ENCODE data around the gene CTNNA3.

Gene CTNNA3

DNA sequence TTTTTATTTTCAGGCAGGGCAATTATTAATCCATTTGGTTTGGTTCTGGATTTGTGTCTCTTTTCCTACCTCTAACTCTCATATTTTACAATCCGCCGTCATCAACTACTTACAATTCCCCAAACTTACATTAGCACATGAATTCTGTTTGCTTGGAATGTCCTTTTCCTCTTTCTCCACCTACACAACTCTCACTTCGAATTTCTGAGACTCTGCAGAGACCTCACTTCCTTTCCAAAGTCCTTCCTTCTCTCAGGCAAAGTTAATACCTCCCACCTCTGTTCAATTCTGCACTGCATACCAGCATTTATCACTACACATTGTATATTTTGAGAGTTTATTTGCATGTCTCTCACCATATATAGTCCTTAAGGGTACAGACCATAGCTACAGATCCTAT lies 892.8 kb downstream of the CTNNA3 start:
- Histone ChIP-seq H3K36me3 (ENCODE audit: control insufficient read depth, insufficient read depth, low read length, severe bottlenecking) (no peaks in the 10 kb centered on the region), H3K9me3 (ENCODE audit: control insufficient read depth, low read length) (no peaks in the 10 kb centered on the region), H3K9ac (ENCODE audit: low read length) (no peak overlapping the region), H3K4me1 (ENCODE audit: control insufficient read depth, insufficient read depth, low read length) (peaks cover 3% of the 10 kb centered on the region), H3K27me3 (replicated peaks; ENCODE audit: control insufficient read depth, insufficient read depth, low read length) (no peaks in the 10 kb centered on the region), H3K4me3 (ENCODE audit: low read length) (no peak overlapping the region)
- no peak for DNase-seq (ENCODE audit: low read depth)

DNA sequence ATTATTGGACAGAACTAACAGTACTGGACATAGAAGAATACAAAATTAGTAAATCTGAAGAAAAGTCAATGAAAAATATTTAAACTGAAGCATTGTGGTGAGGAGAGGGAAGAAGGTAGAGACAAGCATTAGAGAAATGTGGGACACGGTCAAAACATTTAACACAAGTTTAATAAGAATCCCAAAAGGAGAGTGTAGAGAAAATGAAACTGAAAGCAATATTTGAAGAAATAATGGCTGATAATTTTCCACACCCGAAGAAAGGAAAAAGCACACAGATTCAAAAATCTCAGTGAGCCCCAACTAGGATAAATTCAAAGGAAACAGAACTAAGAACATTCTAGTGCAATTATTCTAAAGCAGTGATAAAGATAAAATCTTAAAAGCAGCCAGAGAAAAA lies 896.5 kb downstream of the CTNNA3 start:
- H3K9ac ChIP-seq (ENCODE audit: low read length), result peak overlapping the region; percentile 75
- no peaks in the 10 kb centered on the region for H3K27me3 ChIP-seq (replicated peaks; ENCODE audit: control insufficient read depth, insufficient read depth, low read length)
- no peaks in the 10 kb centered on the region for H3K4me1 ChIP-seq (ENCODE audit: control insufficient read depth, insufficient read depth, low read length)
- no peaks in the 10 kb centered on the region for H3K9me3 ChIP-seq (ENCODE audit: control insufficient read depth, low read length)
- peak; percentile 33 for DNase-seq (ENCODE audit: low read depth)
- H3K36me3 ChIP-seq (ENCODE audit: control insufficient read depth, insufficient read depth, low read length, severe bottlenecking), result no peaks in the 10 kb centered on the region
- peak overlapping the region; percentile 75 for H3K4me3 ChIP-seq (ENCODE audit: low read length)

DNA sequence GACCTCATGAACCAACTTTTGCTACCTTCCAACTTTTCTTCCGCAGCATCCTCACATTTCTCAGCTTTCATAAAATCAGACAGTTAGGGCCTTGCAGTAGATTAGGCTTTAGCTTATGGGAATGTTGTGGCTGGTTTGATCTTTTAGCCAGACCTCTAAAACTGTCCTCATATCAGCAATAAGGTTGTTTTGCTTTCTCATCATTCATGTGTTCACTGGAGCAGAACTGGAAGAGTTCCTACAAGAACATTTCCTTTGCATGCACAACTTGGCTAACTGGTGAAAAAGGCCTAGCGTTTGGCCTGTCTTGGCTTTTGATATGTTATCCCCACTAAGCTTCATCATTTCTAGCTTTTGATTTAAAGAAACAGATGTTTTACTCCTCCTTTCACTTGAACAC lies 900.1 kb downstream of the CTNNA3 start:
- Histone ChIP-seq H3K9me3 (ENCODE audit: control insufficient read depth, low read length) (no peaks in the 10 kb centered on the region), H3K4me3 (ENCODE audit: low read length) (no peak overlapping the region), H3K36me3 (ENCODE audit: control insufficient read depth, insufficient read depth, low read length, severe bottlenecking) (no peaks in the 10 kb centered on the region), H3K27me3 (replicated peaks; ENCODE audit: control insufficient read depth, insufficient read depth, low read length) (no peaks in the 10 kb centered on the region), H3K4me1 (ENCODE audit: control insufficient read depth, insufficient read depth, low read length) (peaks cover 3% of the 10 kb centered on the region), H3K9ac (ENCODE audit: low read length) (no peak overlapping the region)
- DNase-seq (ENCODE audit: low read depth), result no peak

DNA sequence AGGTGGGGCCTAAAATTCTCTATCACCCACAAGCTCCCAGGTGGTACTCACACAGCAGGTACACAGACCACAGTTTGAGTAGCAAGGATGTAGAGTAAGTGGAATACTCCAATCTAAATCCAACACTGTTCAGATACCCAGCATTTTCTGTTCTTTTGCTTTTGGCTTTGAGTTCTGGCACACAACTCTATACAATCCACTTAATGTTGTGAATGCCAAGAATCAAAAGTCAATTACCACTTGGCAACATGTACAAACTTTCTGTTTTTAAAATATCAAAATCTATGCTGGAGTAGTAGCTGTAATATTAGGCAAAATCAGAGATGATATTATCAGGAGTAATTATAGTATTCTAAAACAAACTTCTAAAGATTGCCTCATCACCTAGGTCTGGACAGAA lies 903.6 kb downstream of the CTNNA3 start:
- Histone ChIP-seq H3K9ac (ENCODE audit: low read length) (no peak overlapping the region), H3K36me3 (ENCODE audit: control insufficient read depth, insufficient read depth, low read length, severe bottlenecking) (no peaks in the 10 kb centered on the region)
- DNase-seq (ENCODE audit: low read depth), result no peak

DNA sequence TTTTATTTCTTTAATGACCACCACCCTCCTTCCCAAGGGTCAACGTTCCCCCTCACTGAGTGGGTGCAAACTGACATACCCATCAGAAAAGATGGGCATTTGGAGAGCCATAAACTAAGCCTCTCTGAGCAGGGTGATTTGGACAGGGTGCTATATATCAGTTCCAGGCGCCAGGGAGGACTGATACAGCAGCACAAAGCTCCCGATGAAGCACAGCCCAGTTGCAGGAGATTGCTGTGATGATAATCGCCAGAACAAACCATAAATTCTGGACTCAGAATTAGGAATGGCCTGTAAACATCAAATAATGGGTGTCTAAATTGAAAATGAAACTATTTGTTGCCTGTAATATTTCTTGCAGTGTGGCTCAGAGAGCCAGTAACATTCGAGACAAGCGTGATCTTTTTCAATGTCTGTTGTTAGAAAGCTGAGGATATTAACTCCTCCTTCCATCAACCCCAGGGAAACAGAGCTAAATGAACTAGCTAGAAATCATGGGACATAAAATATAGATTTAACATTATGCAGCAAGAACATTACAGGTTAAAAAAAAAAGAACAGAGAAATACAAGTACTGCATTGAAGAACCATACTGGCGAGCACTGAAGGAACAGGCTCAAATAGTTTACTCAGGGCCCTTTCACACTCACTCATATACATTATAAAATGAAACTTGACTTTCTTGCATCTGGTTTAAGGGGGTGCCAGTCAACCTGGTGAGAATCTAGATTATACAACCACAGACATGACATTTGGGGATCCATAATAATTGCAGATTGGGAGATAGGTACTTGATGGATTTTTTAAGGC lies 907.6 kb downstream of the CTNNA3 start:
- Histone ChIP-seq H3K4me3 (ENCODE audit: low read length) (peak overlapping the region; percentile 30), H3K9ac (ENCODE audit: low read length) (peak overlapping the region; percentile 4), H3K9me3 (ENCODE audit: control insufficient read depth, low read length) (no peaks in the 10 kb centered on the region), H3K36me3 (ENCODE audit: control insufficient read depth, insufficient read depth, low read length, severe bottlenecking) (no peaks in the 10 kb centered on the region), H3K27me3 (replicated peaks; ENCODE audit: control insufficient read depth, insufficient read depth, low read length) (no peaks in the 10 kb centered on the region), H3K4me1 (ENCODE audit: control insufficient read depth, insufficient read depth, low read length) (peaks cover 5% of the 10 kb centered on the region)
- DNase-seq (ENCODE audit: low read depth), result no peak

More for the DNA sequence above, 903.6 kb downstream of the CTNNA3 start:
- peaks cover 5% of the 10 kb centered on the region for H3K4me1 ChIP-seq (ENCODE audit: control insufficient read depth, insufficient read depth, low read length)
- H3K27me3 ChIP-seq (replicated peaks; ENCODE audit: control insufficient read depth, insufficient read depth, low read length), result no peaks in the 10 kb centered on the region
- H3K4me3 ChIP-seq (ENCODE audit: low read length), result no peak overlapping the region
- no peaks in the 10 kb centered on the region for H3K9me3 ChIP-seq (ENCODE audit: control insufficient read depth, low read length)

DNA sequence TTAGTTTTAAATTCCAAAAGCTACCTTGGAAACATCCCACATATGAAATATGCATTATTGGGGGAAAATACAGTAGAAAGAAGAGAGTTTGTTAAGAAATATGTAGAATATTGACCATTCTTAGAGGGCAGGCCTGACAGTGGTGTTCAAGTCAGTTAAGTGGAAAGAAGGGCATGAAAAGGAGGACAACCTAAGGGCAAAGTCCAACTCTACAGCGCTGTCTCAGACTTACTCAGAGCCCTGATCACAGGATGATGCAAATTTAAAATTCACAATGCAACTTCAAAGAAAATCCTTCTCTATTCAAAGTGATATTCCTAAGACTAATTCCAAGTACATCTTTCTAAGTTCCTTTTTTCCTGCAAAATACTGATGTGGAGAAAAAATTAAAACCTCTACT lies 909.3 kb downstream of the CTNNA3 start:
- H3K9me3 ChIP-seq (ENCODE audit: control insufficient read depth, low read length), result no peaks in the 10 kb centered on the region
- no peak overlapping the region for H3K9ac ChIP-seq (ENCODE audit: low read length)
- DNase-seq (ENCODE audit: low read depth), result no peak
- H3K27me3 ChIP-seq (replicated peaks; ENCODE audit: control insufficient read depth, insufficient read depth, low read length), result no peaks in the 10 kb centered on the region
- peaks cover 13% of the 10 kb centered on the region for H3K4me1 ChIP-seq (ENCODE audit: control insufficient read depth, insufficient read depth, low read length)
- H3K36me3 ChIP-seq (ENCODE audit: control insufficient read depth, insufficient read depth, low read length, severe bottlenecking), result no peaks in the 10 kb centered on the region
- no peak overlapping the region for H3K4me3 ChIP-seq (ENCODE audit: low read length)

DNA sequence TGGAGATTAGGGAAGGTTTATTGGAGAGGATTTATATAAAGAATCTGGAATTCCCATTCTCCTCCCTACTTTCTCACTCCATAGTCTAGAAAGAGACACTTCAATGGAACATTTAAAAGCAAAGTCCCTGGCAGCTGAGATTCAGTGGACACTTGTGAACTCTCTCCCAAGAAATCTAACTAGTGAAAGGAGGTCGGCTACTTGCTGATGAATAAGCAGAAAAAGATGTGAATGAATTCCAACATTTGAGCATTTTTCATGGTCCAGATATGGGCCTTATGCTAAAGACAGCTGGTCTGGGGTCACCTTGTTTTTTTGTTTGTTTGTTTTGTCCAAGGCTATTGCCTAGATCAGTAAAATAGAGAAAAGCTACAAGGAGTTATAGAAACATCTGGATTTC lies 911.2 kb downstream of the CTNNA3 start:
- Histone ChIP-seq H3K36me3 (ENCODE audit: control insufficient read depth, insufficient read depth, low read length, severe bottlenecking) (no peaks in the 10 kb centered on the region), H3K4me1 (ENCODE audit: control insufficient read depth, insufficient read depth, low read length) (peaks cover 13% of the 10 kb centered on the region), H3K27me3 (replicated peaks; ENCODE audit: control insufficient read depth, insufficient read depth, low read length) (no peaks in the 10 kb centered on the region), H3K4me3 (ENCODE audit: low read length) (no peak overlapping the region), H3K9me3 (ENCODE audit: control insufficient read depth, low read length) (no peaks in the 10 kb centered on the region), H3K9ac (ENCODE audit: low read length) (no peak overlapping the region)
- DNase-seq (ENCODE audit: low read depth), result peak; percentile 52

DNA sequence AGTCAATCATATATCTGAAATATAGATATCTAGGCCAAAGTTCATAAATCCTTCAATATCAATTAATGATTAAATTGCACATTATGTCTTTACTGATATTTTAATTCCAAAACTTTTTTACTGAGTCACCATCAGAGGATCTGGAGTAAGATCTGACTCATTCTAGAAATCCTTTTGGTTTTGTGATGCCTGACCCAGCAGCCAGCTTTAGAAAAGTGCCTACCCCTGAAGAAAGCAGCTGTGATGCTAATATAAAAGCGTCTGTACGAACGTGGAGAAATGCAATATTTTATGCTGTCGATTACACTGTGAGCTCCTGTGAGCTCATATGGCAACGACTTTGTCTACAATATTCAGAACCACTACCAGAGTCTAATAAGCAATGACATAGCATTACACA lies 912.7 kb downstream of the CTNNA3 start:
- Histone ChIP-seq H3K27me3 (replicated peaks; ENCODE audit: control insufficient read depth, insufficient read depth, low read length) (no peaks in the 10 kb centered on the region), H3K9ac (ENCODE audit: low read length) (no peak overlapping the region), H3K9me3 (ENCODE audit: control insufficient read depth, low read length) (no peaks in the 10 kb centered on the region), H3K36me3 (ENCODE audit: control insufficient read depth, insufficient read depth, low read length, severe bottlenecking) (no peaks in the 10 kb centered on the region), H3K4me3 (ENCODE audit: low read length) (no peak overlapping the region), H3K4me1 (ENCODE audit: control insufficient read depth, insufficient read depth, low read length) (peaks cover 11% of the 10 kb centered on the region)
- DNase-seq (ENCODE audit: low read depth), result peak; percentile 50

DNA sequence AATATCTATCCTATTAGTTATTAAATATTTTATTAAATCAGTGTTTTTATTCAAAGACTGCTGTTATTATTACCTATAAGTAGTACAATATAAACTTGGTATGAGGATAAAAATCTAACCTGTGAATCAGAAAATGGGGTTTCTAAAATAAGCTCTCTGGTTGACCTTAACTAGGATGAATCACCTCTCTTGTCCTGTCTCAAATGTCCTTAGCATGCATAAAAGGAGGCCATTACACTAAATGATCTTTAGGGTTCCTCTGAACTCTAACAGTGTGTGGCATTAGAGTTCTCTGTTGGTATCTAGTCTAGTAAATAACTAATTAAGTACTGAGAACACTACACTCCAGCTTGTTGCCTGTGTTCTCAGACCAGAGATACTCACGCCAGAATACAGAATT lies 913.2 kb downstream of the CTNNA3 start:
- no peak for DNase-seq (ENCODE audit: low read depth)
- peaks cover 11% of the 10 kb centered on the region for H3K4me1 ChIP-seq (ENCODE audit: control insufficient read depth, insufficient read depth, low read length)
- no peak overlapping the region for H3K4me3 ChIP-seq (ENCODE audit: low read length)
- H3K36me3 ChIP-seq (ENCODE audit: control insufficient read depth, insufficient read depth, low read length, severe bottlenecking), result no peaks in the 10 kb centered on the region
- H3K27me3 ChIP-seq (replicated peaks; ENCODE audit: control insufficient read depth, insufficient read depth, low read length), result no peaks in the 10 kb centered on the region
- no peaks in the 10 kb centered on the region for H3K9me3 ChIP-seq (ENCODE audit: control insufficient read depth, low read length)
- no peak overlapping the region for H3K9ac ChIP-seq (ENCODE audit: low read length)

DNA sequence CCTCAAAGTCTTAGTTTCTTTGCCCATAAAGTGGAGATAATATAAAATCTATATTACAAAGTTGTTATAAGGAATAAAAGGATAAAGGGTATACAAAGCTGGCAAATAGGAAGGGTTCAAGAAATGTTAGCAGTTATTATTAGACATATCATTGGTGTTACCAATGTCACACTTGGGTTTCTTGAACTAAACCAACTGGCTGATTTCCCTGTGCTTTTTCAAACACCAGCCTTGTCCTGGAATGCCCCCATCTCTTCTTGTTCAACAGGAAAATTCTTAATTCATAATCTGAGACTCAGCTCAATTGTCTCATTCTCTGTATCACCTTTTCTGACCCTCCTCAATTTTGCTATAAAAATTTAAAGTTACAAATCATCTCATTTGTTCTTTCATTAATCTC lies 913.9 kb downstream of the CTNNA3 start:
- no peak overlapping the region for H3K4me3 ChIP-seq (ENCODE audit: low read length)
- no peaks in the 10 kb centered on the region for H3K36me3 ChIP-seq (ENCODE audit: control insufficient read depth, insufficient read depth, low read length, severe bottlenecking)
- no peaks in the 10 kb centered on the region for H3K9me3 ChIP-seq (ENCODE audit: control insufficient read depth, low read length)
- H3K27me3 ChIP-seq (replicated peaks; ENCODE audit: control insufficient read depth, insufficient read depth, low read length), result no peaks in the 10 kb centered on the region
- DNase-seq (ENCODE audit: low read depth), result no peak
- no peak overlapping the region for H3K9ac ChIP-seq (ENCODE audit: low read length)
- H3K4me1 ChIP-seq (ENCODE audit: control insufficient read depth, insufficient read depth, low read length), result peaks cover 11% of the 10 kb centered on the region

DNA sequence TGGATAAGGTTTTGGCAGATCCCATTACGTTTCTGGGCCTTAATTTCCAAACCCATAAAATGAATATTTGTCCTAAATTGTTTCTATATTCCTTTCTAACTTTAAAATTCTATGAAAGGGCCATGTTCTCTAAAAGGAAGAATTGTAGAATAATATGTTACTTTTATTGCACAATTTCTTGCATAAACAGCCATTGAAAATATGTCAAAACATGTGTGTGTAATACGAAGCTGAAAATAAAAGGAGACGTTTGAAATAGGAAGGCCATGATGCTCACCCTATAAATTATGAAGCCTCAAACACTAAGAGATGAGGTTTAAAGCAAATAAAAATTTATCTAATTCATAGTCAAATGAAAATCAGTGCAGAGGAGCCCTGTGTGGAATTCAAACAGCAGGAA lies 915.2 kb downstream of the CTNNA3 start:
- H3K36me3 ChIP-seq (ENCODE audit: control insufficient read depth, insufficient read depth, low read length, severe bottlenecking), result no peaks in the 10 kb centered on the region
- peak; percentile 55 for DNase-seq (ENCODE audit: low read depth)
- H3K4me1 ChIP-seq (ENCODE audit: control insufficient read depth, insufficient read depth, low read length), result peaks cover 11% of the 10 kb centered on the region
- no peaks in the 10 kb centered on the region for H3K9me3 ChIP-seq (ENCODE audit: control insufficient read depth, low read length)
- no peaks in the 10 kb centered on the region for H3K27me3 ChIP-seq (replicated peaks; ENCODE audit: control insufficient read depth, insufficient read depth, low read length)
- no peak overlapping the region for H3K9ac ChIP-seq (ENCODE audit: low read length)
- H3K4me3 ChIP-seq (ENCODE audit: low read length), result no peak overlapping the region

DNA sequence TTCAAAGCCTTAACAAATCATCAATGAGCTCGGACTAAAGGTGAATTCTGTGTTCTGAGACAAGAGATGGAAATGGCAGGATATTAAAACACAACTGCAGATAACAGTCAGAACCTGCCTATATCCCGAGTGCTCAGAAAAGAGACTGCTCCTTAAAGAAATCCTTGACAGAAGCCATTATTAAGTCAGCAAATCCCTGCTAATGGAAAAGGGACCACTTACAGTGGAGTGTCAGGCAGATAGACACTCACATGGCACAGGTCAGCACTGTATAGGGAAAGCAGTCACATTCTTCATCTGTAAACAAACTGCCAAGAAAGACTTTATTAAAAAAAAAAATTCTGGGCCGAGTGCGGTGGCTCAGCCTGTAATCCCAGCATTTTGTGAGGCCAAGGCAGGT lies 917.6 kb downstream of the CTNNA3 start:
- Histone ChIP-seq H3K36me3 (ENCODE audit: control insufficient read depth, insufficient read depth, low read length, severe bottlenecking) (no peaks in the 10 kb centered on the region), H3K4me3 (ENCODE audit: low read length) (no peak overlapping the region), H3K9ac (ENCODE audit: low read length) (no peak overlapping the region), H3K27me3 (replicated peaks; ENCODE audit: control insufficient read depth, insufficient read depth, low read length) (no peaks in the 10 kb centered on the region), H3K9me3 (ENCODE audit: control insufficient read depth, low read length) (no peaks in the 10 kb centered on the region), H3K4me1 (ENCODE audit: control insufficient read depth, insufficient read depth, low read length) (peaks cover 7% of the 10 kb centered on the region)
- no peak for DNase-seq (ENCODE audit: low read depth)
